Cardiac septum (tissue), 1 donor: ENCODE results near the gene LRIT2. TPM values are rescaled to one million over a fixed set of nuclear protein-coding genes. Genes with fewer than 3 reads are reported as not detected.

Experiments
- DNase-seq: peaks from one replicate; pipeline ENCODE4 v3.0.0-alpha.2; 2020; ENCODE audit warnings: low spot score
- intact Hi-C: fragments of 100-400 bp; cut with DNase I; formaldehyde crosslinking; loops from one replicate; pipeline ENCODE4 v1.14.0; 2022
- total RNA-seq: library from RNA; stranded (reverse); fragmentation: NEBNext Ultra II Directional; extraction: Animal tissue kit (Norgen Biotek cat#: 25700); gene quantifications from one replicate; pipeline ENCODE4 v1.2.1, GENCODE V29; 2021
- donor health status: DM: no; HTN: no; CAD: no.

LRIT2 gene
- total RNA-seq, 1 donor from 2014 or later = not detected

DNA sequence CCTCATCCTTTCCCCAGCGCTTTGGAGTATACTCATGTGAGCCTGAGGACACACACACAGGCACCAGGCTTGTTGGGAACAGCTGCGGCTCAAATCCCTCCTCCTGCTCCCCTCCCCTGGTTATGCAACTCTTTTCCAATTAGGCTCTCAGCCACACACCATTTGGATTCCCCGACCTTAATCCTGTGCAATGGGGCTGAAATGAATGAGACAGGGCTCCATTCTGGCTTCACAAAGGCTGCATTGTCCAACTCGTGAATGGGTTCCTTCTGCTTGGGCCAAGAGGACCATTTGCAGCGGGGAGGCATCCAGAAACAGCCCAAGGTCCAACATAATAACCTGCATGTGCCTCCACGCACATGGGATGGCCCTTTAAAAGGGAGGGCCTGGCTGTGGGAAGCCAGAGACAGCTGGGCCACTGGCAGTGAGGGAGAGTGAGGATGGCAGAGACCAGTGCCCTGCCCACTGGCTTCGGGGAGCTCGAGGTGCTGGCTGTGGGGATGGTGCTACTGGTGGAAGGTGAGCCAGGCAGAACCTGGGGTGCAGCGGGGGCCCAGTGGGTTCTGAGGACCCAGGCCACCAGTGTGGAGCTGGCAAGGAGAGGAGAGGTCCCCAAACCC is 19.4 kb upstream of the LRIT2 start, which contains the start of gene RGR:
Gene RGR, plus strand, starts transcription at position 403 of the 620 bp plus-strand sequence. Its CDS starts 38 bp downstream, at position 441.
- intact Hi-C loops = no loop called here
- no peak for DNase-seq

DNA sequence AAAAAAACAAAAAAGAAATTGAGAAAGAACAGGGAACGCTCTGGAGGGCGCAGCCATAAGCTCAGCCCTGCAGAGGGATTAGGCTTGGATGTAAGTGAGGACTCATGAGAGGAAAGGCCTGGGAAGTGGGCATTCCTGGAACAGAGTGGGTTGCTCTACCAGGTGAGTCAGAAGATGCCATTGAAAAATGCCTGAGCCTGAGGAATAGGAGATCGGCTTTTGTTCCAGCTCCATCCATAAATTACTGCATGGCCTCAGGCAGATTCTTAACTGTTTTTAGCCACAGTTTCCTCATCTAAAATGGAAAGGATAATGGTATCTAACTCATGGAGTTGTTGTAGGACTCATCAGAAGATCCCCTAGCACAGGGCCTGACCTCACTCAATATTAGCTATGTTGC is 18.4 kb upstream of the LRIT2 start:
- DNase-seq = no peak
- intact Hi-C loops = no loop called here

DNA sequence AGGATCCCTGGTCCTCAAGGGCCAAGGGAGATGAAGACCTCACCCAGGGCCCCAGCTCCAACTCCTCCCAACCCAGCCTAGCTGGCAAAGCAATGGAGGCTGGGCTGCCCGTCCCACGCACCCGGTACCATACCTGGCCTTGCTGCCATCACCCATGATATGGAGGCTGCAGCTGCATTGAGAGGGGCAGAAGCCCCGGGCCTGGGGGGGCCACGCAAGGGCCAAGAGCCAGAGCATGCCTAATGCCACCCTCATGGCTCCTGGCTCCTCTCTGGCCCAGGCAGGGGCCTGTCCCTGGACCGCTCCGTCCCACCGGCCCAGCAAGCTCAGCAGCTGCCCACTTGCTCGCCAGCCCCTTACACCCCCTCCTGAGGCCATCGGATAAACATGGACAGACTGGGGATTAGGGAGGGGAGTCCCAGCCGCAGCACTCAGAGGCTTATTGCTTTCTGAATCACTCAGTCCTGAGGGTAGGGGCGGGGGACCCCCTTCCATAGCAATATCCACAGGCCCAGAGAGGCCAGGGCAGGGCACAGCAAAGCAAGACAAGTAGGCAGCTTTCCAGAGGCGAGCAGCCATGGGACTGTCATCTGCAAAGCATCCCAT is 15.9 kb upstream of the LRIT2 start, which contains the start of gene LRIT1:
Gene LRIT1, minus strand, starts transcription at position 362 of the 606 bp plus-strand sequence. Its CDS starts 107 bp downstream, at position 255.
- intact Hi-C loops = no loop called here

GRCh38 chr10:84238909-84239308 is 13.6 kb upstream of the LRIT2 start:
- no peak for DNase-seq
- intact Hi-C loops = no loop called here

More for the DNA sequence above, 15.9 kb upstream of the LRIT2 start, which contains the start of gene LRIT1:
- DNase-seq = no peak

GRCh38 chr10:84237199-84238051 is 12.1 kb upstream of the LRIT2 start:
- intact Hi-C loops = no loop called here
- no peak for DNase-seq

GRCh38 chr10:84236807-84237198 is 11.5 kb upstream of the LRIT2 start:
- DNase-seq = no peak
- intact Hi-C loops = no loop called here

- intact Hi-C loops = no loop called here
- DNase-seq = no peak
Observed at GRCh38 chr10:84235096-84235495, 9.8 kb upstream of the LRIT2 start.

DNA sequence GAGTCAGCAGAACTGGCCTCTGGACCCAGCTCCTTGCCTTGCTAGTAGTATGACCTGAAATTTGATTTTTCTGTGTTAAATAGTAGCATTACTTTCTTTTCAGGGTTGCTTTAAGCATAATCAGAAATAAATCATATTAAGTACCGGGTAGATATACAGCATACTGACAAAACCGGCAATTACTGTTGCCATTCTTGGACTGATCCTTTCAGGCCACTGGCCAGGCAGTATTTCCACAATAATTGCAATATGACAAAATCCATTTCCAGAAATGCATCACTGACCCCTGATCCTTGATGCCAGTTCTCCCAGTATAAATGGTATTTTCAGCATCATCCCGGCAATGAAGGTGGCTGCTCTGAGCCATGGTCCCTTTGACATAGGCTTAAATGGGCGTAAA is 9.1 kb upstream of the LRIT2 start:
- no peak for DNase-seq
- intact Hi-C loops = no loop called here

DNA sequence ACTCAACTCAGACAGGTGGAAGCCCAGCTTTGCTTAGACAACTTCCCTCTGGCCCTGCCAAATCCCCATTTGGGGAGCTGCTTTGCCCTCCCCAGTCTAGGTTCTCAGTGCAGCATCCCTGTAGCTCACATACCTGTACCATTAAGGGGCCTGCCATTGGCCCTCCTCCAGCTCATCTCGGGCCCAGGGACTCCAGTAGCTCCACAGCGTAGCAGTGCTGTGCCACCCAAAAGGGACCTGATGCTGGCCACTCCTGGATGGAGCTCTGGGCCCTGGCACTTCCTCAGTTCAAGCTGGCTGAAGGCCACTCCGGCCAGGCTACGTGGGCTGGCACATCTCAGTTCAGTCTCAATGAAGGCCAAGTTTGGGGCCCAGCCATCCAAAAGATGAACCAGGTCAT is 8.6 kb upstream of the LRIT2 start:
- intact Hi-C loops = no loop called here
- no peak for DNase-seq

DNA sequence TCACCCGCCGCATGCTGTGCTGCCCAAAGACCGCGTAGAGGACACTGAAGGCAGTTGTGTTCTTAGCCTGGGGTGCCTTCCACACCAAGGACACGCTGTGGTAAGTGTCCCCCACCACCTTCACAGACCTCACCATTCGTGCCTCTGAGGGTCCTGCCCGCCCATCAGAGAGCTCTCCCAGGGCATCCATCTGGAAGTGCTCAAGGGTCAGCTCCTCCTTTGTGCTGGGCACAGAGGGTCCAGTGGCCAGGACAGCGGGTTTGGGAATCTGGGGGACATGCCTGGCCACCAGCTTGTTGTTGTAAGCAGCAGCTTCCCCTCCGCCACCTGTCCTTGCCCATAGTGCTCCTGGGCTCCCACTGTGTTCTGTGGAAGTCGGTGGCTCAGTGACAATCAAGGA is 7.0 kb upstream of the LRIT2 start:
- no peak for DNase-seq
- intact Hi-C loops = no loop called here

DNA sequence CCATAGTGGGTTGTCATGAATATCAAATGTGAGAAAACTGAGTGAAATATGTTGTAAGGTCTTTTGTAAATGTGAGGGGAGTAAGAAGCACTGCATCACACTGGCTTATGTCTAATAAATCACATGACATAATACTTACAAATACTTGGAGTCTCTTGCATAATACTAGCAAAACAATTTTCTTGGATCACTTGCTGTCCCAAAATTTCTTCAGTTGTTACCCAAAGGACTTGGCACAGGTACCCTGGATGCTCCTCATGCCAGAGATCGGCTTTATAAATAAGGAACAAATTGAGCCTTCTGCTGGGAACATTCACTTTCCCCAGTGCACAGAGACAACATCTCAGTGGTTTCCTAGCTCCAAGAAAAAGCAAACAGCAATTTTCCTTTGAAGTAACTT is 5.0 kb upstream of the LRIT2 start:
- intact Hi-C loops = no loop called here
- DNase-seq = no peak

DNA sequence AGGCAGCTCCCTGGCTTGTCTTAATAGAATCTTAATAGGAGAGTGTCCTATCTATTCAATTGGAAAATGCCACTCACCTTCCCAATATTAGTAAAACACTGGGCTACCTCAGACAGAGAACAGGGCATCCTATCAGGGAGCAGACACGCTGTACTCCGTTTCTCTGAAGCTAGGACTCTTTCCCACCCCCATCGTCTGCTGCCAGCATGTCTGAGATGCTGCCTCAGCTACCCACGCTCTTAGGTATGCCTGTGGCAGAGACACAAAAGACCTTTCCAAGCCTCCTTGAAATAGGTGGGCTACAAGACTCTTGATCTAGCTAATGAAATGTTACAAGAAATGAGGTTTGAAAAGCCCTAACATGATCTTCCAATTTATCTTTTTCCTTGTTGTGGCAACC is 2.5 kb upstream of the LRIT2 start:
- peak; percentile 15 for DNase-seq
- intact Hi-C loops = no loop called here

DNA sequence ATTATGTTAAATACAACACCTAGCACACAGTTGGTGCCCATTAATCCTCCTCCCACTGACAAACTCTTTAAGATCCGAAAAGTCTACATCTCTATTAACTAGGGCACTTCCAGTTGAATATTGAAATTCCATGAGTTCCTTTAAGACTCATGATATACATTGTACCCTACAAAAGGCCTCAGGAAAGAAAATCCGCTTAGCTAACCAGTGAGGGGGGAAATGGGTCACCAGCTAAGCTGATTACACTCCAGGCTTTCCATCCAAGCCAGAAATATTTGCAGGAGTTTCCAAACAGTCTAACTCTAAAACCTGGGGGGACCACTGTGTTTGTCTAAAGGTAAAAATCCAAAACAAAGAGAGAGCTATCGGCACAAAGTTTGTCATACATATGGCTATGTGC is 1.3 kb upstream of the LRIT2 start:
- intact Hi-C loops = no loop called here
- DNase-seq = no peak

DNA sequence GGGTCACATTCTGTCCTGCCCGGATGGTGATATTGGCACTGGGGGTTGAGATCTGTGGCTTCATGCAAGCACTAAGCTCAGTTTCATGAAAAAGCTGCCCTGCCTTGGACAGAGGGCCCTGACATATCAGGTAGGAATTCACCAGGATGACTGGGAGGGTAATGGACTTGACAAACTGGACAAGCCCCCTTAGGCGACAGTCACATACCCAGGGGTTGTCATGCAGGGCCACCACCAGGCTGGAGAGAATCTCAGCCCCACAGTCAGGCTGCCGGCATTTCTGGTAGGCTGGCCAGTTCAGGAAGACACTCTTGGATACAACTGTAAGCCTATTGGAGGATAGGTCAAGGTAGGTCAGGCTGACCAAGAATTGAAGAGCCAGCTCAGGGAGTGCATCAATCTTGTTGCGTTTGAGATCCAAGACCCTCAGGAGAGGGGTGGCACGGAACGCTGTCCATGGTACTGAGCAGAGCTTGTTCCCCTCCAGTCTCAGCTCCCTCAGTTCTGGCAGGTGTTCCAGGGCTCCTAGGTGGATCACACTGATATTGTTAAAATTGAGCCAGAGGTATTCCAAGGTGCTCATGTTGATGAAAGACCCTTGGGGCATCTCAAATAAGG is 824 bp downstream of the LRIT2 start:
- intact Hi-C loops = no loop called here
- peak; percentile 26 for DNase-seq

GRCh38 chr10:84221916-84222315 is 3.4 kb downstream of the LRIT2 start:
- DNase-seq = peak; percentile 10
- intact Hi-C loops = no loop called here

- peak; percentile 44 for DNase-seq
- intact Hi-C loops = no loop called here
Observed at GRCh38 chr10:84217746-84218145, 7.6 kb downstream of the LRIT2 start.

DNA sequence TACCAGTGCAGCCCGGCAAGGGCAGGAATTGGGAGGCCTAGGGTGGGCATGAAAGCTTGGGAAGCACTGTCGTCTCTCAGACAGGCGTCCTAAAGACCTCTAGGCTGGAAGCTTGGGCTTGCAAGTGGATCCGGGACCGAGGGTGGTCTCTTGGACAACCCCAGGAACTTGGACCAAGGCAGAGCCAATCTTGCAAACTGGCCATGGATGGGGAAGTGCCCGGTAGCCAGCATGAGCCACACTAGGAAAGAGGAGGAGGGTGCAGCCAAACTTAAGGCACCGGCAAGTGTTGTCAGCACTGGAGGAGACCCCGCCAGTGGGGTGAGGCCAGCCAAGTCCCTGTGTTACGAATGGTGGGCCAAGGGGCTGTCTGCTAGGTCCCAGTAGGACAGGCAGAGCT is 8.5 kb downstream of the LRIT2 start:
- intact Hi-C loops = no loop called here
- peak; percentile 74 for DNase-seq

- peak; percentile 64 for DNase-seq
- intact Hi-C loops = no loop called here
Observed at GRCh38 chr10:84214612-84215235, 10.6 kb downstream of the LRIT2 start.

GRCh38 chr10:84214046-84214572 is 11.2 kb downstream of the LRIT2 start:
- intact Hi-C loops = no loop called here
- peak; percentile 63 for DNase-seq
